Esophagus squamous epithelium (tissue), 4 donors: Measurements from ENCODE around the gene ESR1.

ENCODE experiments used
- POLR2A ChIP-seq, 4 donors: fragments of 450-650 bp; IDR thresholded peaks; one replicate each; pipeline ENCODE4 v1.6.1; 2017; ENCODE audit warnings: antibody characterized with exemption in 4 of 4, mild to moderate bottlenecking in 4 of 4, moderate library complexity in 3 of 4
- TF ChIP-seq, protein P1 (sequence below), 6 experiments: fragments of 450-650 bp in 4 of 6; fragments of 200-600 bp in 2 of 6; sonication (generic) in 2 of 6; IDR thresholded peaks; one replicate each; pipeline ENCODE4 v1.5.1; 2016 to 2019; ENCODE audit warnings: antibody characterized with exemption in 6 of 6, mild to moderate bottlenecking in 4 of 6, moderate library complexity in 4 of 6

DNA sequence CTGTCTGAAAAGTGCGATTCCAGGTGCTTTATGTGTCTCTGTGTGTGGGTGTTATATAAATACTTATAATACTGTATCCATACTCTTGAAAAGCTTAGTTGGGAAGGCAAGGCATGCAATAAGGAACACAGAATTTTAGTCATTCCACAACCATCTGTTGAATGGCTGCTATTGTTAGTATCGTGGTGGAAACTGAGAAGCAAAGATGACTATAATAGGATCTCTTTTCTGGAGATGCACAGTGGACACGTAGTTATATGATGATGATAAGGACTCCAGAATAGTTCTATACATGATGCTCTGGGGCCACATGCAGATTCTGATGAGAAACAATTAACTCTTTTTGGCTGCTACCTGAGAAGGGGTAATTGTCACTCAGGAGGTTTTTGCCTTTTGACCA is 25.2 kb downstream of the ESR1 start:
- TF ChIP-seq, protein P1, sequence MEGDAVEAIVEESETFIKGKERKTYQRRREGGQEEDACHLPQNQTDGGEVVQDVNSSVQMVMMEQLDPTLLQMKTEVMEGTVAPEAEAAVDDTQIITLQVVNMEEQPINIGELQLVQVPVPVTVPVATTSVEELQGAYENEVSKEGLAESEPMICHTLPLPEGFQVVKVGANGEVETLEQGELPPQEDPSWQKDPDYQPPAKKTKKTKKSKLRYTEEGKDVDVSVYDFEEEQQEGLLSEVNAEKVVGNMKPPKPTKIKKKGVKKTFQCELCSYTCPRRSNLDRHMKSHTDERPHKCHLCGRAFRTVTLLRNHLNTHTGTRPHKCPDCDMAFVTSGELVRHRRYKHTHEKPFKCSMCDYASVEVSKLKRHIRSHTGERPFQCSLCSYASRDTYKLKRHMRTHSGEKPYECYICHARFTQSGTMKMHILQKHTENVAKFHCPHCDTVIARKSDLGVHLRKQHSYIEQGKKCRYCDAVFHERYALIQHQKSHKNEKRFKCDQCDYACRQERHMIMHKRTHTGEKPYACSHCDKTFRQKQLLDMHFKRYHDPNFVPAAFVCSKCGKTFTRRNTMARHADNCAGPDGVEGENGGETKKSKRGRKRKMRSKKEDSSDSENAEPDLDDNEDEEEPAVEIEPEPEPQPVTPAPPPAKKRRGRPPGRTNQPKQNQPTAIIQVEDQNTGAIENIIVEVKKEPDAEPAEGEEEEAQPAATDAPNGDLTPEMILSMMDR (IDR thresholded peaks at IDR 0.05) = no peak
- no peak for TF ChIP-seq POLR2A (IDR thresholded peaks at IDR 0.05)
